Activated CD4-positive, alpha-beta T cell treated with anti-CD3 and anti-CD28 coated beads, Interleukin-2, amount 50 U/mL, for 16 hours (primary cell): Measurements from ENCODE around the gene ANKRD13D.
A peak's percentile ranks its signal among the peaks of the same experiment; 100 is the strongest.

ENCODE experiments used
- DNase-seq: peaks from one replicate; pipeline ENCODE4 v3.0.0-alpha.2; 2020

ANKRD13D gene

DNA sequence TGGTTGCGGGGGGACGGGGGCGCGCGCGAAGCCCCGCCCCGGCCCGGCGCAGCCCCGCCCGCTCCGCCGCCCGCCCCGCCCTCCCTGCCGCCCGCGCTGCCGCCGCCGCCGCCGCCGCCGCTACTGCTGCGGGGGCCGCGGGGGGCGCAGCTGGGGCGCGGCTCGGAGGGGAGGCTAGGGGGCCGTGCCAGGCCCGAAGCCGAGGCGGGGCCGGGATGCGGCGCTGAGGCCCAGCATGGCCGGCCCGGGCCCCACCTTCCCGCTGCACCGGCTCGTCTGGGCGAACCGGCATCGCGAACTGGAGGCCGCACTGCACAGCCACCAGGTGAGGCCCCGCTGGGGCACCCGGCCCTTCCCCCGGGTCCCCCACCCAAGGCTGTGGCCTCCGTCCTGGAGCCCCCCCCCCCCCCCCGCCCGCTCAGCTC lies at the start of gene ANKRD13D:
Gene ANKRD13D, plus strand, starts transcription at position 78 of the 425 bp plus-strand sequence. Its CDS starts 158 bp downstream, at position 236.
- DNase-seq, result no peak

DNA sequence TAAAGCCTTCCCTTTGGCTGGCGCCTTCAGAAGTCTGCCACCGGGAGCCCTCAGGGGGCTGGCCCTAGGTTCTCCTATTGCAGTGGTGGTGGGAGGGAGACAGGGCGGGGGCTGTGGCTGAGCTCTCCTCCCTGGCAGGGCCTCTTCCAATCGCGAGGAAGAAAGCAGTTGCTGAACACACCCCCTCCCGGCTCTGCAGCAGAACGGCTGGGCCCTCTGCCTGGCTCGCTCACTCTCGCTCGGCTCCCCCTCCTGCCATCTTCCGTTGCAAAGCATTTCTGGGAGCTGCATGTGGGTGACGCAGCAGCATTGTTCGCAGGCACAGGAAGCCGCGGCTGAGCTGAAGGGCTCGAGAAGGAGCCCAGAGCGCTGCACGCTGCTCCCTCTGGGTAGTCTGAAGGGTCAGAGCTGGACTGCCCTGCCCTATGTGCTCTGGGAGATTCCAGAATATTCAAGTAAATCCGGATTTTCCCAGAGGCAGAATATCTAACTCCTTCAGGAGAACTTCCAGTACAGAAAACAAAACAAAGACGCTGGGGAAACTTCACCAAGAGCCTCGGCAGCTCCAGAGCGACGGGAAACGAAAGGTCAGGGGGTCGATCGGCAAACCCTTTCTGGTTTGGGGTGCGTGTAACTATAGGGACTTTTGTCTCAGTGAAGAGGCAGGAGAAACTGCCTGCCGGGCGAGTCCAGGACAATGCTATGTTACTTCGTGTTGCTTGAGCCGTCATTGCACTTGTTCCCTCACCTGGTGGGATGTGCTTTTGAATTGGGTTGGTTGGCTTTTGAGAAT lies 49.1 kb upstream of the ANKRD13D start:
- DNase-seq, result peak; percentile 99

DNA sequence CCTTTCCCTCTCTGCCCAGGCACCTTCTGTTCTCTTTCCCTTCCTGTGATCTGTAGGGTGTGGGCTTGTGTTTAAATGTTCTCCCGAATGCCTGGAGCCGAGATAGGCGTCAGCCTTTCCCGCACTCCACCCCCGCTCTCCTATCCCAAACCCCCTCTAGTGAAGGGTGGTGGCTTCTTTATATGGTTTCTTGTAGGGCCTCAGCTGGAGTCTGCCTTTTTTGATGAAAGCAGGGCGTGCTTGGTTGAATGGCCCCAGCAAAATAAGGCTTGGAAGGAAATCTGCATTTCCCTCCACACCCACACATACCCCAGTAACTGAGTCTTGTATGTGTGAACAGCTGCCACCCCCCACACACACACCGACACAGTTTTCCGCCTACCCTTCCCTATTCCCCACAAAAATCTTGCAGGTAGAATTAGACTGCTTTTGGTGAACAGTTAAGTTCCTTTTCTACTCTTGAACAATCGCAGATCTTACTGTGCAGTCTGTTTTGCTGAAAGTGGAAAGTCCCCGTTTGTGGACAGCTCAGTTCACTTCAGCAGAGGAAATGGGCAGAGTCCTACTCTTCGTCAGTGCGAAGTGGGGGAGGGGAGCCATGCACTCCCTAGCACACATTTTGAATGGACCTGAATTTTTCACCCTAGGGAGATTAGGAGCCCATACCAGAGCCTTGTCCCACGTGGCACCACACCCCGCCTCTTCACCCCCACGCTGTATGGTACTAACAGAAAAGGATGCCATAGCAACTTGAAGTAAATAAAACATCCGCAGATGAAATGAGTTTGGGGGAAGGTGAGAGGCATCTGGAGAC lies 48.3 kb upstream of the ANKRD13D start:
- DNase-seq, result peak; percentile 93

DNA sequence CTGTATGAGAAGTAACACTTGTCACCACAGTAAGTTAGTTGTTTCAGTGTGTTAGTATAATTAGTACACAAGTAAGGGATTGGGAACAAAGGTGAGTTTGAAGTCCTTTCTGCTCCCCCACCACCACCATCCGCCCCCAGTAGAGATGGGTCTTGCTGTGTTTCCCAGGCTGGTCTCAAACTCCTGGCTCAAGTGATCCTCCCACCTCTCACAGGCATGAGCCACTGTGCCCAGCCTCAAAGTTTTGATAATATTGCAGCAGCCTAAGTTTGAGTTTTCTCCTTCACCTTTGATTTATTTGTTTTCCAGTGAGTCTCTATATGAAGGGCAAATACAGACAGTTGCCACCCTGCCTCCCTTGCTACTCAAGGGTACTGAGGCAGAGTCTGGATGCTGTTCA lies 46.6 kb upstream of the ANKRD13D start:
- no peak for DNase-seq

DNA sequence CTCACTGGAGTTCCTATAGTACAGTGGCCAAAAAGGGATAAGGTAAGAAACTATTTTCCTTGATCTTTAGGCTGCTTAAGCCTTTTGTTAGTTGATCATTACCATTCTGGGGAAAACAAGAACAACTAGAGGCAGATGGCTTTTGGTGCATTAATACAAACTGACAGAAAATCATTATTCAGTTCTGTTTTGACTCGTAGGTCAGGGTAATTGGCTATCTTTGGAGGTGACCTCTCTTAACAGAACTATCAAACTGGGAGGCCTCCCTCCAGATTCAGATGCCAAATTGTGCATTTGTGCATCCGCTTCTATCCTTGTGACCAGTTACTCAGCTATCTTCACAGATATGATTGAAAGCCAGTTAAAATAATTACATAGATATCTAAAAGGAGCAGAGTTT lies 46.1 kb upstream of the ANKRD13D start:
- DNase-seq, result no peak

DNA sequence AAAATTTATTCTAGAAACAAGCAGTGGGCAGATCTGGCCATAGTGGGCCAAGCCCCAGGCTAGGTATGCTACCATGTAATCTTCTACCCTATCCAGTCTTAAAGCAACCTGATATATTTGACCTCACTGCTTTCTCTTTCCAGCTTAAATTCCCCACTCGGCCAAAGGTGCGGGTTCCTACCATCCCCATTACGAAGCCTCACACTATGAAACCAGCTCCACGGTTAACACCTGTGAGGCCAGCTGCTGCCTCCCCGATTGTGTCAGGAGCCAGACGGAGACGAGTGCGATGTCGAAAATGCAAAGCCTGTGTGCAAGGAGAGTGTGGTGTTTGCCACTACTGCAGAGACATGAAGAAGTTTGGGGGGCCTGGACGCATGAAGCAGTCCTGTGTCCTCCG lies 44.1 kb upstream of the ANKRD13D start:
- DNase-seq, result no peak

DNA sequence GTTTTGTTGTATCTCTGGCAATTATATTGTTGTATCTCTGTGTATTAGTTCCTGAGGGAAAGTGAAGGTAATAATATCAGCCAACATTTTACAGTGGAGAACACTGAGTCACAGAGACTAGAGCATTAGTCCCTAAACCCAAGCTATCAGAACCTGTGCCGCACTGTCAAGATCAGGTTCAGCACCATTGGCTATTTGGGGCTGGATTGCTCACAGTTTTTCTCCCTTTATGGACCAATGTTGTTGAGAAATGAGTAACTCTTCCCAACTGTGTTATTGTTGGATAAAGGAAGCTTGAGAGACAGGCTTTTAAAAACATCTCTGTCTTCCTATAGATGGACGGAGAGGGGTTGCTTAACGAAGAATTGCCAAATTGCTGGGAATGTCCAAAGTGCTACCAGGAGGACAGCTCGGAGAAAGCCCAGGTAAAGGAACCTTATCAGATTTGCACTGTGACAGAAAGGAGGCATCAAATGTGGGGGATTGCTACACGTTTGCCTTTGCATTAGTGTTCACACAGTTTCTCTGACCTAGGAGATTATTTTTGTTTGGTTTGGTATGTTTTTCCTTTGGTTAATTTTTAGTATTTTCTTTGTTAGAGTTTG lies 41.1 kb upstream of the ANKRD13D start:
- no peak for DNase-seq

DNA sequence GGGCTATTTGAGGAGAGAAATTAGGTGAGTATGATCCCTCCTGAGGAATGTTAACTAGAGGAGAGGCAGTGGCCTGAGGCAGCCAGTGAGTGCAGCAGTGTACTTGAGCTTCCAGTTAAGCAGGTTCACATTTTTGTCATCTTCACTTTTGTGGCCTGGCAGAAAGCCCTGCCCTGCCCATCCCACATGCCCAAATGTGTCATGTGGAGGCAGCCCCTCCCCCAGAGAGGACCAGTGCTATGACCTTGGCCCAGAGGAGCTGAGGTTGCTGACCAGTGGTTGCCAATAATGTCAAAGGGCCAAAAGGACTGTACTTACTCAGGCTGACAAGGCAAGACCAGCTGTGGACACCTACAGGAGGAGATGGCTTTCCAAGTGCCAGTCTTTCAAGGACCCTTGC lies 40.5 kb upstream of the ANKRD13D start:
- DNase-seq, result no peak

DNA sequence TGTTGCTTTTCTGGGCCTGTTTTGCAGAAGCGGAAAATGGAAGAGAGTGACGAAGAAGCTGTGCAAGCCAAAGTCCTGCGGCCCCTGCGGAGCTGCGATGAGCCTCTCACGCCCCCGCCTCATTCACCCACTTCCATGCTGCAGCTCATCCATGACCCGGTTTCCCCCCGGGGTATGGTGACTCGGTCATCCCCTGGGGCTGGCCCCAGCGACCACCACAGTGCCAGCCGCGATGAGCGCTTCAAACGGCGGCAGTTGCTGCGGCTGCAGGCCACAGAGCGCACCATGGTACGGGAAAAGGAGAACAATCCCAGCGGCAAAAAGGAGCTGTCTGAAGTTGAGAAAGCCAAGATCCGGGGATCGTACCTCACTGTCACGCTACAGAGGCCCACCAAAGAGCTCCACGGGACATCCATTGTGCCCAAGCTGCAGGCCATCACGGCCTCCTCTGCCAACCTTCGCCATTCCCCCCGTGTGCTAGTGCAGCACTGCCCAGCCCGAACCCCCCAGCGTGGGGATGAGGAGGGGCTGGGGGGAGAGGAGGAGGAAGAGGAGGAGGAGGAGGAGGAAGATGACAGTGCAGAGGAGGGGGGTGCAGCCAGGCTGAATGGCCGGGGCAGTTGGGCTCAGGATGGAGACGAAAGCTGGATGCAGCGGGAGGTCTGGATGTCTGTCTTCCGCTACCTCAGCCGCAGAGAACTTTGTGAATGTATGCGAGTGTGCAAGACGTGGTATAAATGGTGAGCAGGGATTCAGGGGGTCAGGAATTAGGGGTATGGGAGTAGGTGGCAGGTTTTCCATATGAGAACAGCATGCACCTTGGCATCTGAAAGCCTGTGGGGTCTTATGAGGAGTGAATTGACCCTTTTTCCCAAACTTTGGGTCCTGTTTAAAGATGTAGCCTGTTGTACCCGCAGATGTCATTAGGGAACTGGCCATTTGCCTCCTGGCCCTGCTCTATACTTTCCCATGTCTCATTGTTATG lies 38.8 kb upstream of the ANKRD13D start:
- no peak for DNase-seq

DNA sequence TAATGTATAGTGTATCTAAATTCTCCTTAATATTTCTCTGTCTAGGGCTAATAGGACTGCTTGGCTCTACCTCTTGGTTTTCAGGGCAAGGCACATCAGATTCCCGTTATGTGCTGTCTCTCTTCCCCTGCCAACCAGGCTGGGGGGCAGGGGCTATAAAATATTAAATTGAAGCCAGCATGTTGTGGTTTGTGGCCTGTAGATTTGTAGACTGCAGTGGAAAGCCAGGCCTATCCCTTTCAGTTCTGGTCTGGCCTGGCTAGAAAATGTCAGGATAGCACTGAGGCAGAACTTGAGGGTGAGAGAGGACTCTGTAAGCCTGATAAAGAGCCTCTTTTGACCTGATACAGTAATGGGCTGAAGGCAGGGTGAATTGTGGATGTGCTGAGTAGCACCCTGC lies 37.3 kb upstream of the ANKRD13D start:
- DNase-seq, result no peak

DNA sequence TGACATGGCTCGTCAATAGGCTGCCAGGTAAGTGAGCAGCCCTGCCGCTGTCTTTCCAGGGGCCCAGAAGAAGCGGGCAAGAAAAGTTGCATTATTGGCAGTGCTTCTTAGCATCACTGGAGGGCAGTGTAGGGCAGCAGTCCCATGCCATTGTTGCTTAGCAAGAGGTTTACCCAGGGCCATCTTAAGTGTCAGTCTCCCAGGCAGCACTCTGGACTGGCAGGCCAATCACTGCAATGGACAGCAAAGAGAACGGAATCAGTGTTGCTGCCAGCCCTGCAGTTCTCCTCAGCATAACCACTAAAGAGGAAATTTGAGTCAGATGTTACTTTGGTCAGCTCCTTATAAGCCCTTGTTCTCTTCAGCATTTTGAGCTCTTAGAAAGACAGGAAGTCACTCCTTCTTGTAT lies 36.3 kb upstream of the ANKRD13D start:
- no peak for DNase-seq

DNA sequence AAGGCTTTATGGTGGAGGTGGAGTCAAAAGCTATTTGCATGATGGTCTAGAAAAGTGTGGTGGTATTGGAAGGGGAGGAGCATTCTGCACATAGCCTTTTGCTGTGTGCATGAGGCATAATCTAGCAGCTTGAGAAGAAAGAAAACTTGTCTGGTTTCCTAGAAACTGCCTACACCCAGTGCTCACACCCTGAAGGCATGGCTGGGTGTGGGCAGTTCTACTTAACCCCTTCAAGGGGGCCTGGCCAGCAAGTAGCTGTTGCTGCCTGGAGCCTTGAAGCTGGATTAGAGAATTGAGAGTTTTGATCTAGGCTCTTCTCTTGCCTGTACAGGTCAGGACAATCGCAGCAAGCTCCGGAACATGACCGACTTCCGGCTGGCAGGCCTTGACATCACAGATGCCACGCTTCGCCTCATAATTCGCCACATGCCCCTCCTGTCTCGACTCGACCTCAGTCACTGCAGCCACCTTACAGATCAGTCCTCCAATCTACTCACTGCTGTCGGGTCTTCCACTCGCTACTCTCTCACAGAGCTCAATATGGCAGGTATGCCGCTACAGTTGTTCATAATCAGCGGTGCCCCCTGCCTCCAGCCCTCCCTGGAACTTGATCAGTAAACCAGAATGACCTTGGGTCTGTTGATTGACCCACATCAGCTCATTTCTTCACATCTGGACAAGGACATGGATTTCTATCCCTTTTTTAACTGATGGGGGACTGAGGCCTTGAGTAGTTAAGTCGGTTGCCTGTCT lies 35.1 kb upstream of the ANKRD13D start:
- no peak for DNase-seq

DNA sequence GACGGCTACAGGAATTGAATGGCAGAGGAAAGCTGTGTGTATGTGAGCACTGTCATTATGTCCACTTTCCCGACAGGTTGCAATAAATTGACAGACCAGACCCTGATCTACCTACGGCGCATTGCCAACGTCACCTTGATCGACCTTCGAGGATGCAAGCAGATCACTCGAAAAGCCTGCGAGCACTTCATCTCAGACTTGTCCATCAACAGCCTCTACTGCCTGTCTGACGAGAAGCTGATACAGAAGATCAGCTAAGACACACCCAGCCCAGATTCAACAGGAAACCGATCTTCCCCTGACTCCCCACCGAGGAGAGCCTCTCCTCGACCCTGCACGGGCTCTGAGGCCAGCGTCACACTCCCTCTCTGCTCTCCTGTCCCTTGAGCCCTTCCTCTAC lies 34.3 kb upstream of the ANKRD13D start:
- DNase-seq, result no peak

DNA sequence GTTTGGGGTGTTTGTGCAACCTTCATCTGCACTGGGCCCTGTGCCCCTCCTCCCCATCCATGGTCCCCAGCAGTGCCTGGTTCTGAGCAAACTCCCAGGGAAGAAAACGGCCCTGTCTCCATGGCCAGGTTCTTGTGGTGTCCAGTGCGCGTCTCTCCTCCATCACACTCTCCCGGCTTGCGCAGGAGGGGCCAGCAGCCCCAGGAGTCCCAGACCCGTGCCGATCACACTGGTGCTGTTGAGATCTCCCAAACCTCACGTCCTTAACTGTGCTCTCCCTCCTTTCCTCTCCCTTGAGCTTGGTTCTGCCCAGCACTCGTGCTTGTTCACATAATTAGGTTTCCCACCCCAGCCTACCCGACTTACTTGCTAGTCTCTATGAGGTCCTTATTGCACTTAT lies 33.8 kb upstream of the ANKRD13D start:
- DNase-seq, result no peak

DNA sequence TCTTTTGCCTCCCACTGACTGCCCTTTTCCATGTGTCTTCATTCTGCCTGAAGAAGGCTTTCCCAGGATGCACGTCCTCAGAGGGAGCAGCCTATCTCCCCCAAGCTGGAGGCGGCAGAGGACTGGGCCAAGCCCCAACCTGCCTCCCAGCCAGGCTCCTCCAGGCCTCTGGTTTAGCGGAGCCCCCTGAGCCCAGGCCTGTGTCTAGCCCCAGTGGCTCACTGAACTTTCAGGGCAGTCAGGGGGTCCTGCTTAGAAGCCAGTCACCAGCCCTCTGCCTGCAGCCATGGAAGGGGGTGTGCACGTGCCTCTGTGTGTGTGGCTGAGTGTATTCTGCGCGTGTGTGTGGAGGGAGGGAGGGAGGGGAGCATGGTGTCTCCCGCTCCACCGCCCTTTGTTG lies 33.2 kb upstream of the ANKRD13D start:
- DNase-seq, result no peak

DNA sequence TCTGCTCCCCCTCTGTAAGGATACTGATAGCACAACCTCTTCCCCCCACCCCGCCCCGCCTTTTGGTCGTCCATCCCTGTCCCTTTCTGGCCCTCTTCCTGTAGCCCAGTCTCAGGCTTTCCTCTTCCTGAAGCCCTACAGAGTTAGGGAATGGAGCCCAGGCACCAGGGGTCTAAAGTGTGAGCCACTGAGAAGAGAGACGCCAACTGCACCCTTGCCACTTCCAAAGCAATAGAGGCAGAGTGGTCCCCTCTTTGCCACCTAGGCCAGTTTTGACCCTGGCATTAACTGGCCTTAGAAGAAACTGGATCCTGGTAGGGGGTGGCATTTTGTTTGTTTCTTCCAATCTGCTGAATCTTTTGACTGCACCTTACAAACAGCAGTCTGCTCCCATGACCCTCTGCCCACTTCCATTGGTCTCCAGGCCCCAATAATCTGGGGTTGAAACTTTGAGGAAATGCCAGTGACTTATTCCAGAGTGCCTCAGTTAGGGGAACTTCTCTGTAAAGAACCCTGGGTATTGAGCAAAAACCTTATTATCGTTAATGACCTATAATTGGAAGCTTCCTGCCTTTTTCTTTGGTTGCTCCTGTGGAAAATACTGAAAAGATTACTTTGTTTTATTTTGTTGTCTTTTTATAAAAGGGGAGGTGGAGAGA lies 32.5 kb upstream of the ANKRD13D start:
- DNase-seq, result no peak

DNA sequence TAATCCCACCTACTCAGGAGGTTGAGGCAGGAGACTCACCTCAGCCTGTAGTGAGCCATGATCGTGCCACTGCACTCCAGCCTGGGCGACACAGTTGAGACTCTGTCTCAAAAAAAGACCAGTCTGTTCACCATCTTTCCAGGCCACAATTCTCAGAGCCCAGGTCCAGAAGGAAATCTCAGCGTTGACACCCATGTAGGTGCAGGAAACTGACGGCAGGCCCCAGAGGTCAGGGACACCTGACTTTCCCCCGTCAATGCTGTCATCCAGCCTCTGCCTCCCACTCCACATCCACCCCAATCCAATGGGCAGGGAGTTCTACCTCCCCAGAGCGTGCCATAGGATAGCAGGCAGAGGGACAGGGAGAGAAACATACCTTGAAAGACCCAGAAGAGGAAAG lies 28.7 kb upstream of the ANKRD13D start:
- no peak for DNase-seq

DNA sequence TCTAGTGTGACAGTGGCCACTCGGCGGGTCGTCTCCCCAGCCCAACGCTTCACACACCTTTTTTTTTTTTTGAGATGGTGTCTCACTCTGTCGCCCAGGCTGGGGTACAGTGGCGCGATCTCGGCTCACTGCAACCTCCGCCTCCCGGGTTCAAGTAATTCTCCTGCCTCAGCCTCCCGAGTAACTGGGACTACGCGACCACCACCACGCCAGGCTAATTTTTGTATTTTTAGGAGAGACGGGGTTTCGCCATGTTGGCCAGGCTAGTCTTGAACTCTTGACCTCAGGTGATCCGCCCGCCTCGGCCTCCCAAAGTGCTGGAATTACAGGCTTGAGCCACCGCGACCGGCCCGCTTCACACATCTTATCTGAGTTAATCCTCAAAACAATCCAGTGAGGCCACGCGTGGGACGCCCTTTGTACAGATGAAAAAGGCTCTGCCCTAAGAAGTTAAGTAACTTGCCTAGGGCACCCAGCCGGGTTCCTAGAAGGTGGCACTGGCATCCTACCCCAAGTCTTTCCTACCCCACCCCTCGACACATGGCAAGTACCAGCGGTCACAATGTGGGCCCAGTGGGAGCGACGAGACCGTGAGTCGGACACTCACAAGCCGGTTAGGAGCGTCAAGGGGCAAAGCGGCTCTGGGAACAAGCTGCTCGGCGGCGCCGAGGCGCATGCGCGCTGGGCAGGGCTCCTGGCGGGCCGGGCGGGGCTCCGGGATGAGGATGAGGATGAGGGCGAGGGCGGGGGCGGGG lies 28.0 kb upstream of the ANKRD13D start:
- peak; percentile 70 for DNase-seq

DNA sequence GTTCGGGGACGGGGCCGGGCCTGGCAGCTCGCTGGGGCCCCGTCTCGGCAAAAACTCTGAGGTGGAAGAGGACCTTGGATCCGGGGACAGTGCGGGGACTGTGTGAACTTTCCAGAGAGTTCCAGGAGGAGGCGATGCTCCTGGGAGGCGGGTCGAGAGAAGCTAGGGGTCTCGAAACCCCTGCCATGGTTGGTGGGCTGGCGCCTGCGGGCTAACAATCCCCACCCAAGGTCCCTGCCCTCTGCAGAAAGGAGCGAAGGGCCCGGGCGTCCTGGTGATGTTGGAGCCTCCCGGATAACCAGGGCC lies 27.5 kb upstream of the ANKRD13D start:
- no peak for DNase-seq

DNA sequence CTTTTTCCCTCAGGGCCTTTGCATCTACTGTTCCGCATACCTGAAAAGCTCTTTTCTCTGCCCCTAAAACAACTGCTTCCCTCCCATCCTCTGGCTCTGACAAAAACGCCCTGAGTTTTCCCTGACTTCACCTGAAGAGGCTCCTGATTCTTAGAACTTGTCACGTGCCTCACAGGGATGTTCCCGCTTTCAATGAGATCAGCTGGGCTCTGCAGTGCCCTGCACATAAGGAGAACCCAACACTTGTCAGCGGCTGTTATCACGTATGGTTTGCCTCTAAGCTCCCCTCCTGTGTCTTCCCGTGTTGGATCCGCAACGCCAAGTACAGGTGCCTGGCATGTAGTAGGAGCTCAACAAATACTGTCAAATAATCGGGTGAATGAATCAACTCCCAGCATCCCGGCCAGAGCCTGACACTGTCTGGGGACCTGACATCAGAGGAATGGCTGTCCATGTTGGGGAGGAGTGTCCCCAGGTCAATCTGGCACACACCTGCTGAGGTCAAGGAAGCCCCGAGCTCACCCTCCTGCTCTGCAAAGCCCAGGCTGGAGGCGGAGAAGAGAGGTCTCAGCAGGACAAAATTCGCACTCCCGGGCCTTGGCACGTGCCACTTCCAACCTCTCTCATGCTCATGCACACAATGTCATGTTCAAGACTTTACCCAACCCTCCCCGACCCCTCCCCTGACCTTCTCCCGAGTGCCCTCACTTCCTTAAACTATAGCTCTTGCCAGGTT lies 27.0 kb upstream of the ANKRD13D start:
- no peak for DNase-seq
